ENCODE measurements around the gene GNL2.

DNA sequence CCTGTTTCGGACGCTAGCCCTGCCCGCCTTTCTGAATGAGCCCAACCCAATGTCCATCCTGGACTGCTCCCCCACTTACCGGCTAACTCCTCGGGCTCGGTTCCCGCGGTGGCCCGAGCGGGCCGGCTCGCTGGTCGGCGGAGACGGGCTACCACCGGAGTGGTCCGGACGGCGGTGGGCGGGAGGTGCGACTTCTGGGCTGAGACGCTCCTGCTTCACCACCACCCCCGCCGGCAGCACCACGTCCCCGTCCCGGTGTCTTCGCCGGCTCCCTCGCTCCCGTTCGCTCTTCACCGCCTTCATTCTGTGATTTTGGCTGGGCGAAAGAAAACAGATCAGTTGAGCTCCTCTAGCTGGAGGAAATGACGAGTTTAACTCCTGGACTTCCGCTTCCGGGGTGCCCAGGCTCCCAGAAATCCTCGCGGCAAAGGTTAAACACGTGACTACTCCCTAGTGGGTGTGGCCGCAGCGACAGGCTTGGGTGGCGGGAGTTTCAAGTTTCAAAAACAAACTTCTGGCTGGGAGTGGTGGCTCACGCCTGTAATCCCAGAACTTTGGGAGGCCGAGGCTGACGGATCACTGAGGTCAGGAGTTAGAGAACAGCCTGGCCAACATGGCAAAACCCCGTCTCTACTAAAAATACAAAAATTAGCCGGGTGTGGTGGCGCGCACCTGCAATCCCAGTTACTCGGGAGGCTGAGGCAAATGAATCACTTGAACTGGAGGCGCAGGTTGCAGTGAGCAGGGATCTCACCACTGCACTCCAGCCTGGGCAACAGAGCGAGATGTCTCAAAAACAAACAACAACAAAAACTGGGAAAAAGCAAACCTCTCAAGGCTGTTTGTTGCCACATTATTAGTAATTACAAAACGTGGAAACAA lies 41.6 kb downstream of the GNL2 start, which contains the start of gene SNIP1:
- TF ChIP-seq POLR2A (IDR thresholded peaks at IDR 0.05) (peak; percentile 31 to 73), CTCF (IDR thresholded peaks at IDR 0.05) (peak in 1 of 5 experiments; percentile 26), EP300 (IDR thresholded peaks at IDR 0.05) (peak; percentile 97 to 99)

Measured in tibial nerve (tissue), 4 donors.